Measurements from ENCODE around the gene MSMP. TPM values are rescaled to one million over a fixed set of nuclear protein-coding genes. Genes with fewer than 3 reads are reported as not detected.

MSMP gene
- total RNA-seq, 2 experiments from 2014 or later = 2.3 to 4.1 TPM

GRCh38 chr9:35705372-35705771 lies 48.7 kb downstream of the MSMP start:
- Histone ChIP-seq H3K4me2 (ENCODE audit: low read length) (no peak overlapping the region), H3K27ac (ENCODE audit: low read depth, low read length, poor library complexity, severe bottlenecking) (no peak overlapping the region), H3K79me2 (ENCODE audit: insufficient read depth, low read depth, low read length) (no peaks in the 10 kb centered on the region), H4K20me1 (ENCODE audit: insufficient read depth, low read length) (no peaks in the 10 kb centered on the region), H3K9me2 (ENCODE audit: insufficient read depth, low read length) (no peaks in the 10 kb centered on the region), H2AFZ (ENCODE audit: low read length) (no peak overlapping the region), H3K9me3 (ENCODE audit: low read length) (no peaks in the 10 kb centered on the region), H3K4me3 (ENCODE audit: low read depth, low read length, poor library complexity, severe bottlenecking) (no peak overlapping the region), H3K4me1 (ENCODE audit: insufficient read depth, low read length, poor library complexity, severe bottlenecking) (no peaks in the 10 kb centered on the region), H3K36me3 (ENCODE audit: insufficient read depth, low read length) (peaks cover 96% of the 10 kb centered on the region)
- TF ChIP-seq CTCF (conservative IDR thresholded peaks at IDR 0.05; ENCODE audit: low read length) (no peak), EZH2phosphoT487 (IDR thresholded peaks at IDR 0.05; ENCODE audit: borderline replicate concordance, low read depth, low read length) (no peak)
- intact Hi-C loops (cut with micrococcal nuclease; ENCODE audit: unreplicated experiment) = no loop called here
- CTCF ChIA-PET (ENCODE audit: unreplicated experiment) = interaction anchor here (0.9 kb wide), 1 partner anchor 9 kb away, joined by 3 read pairs; no protein-coding TSS in a partner anchor
- POLR2A ChIA-PET = no interaction called here
- no peak for DNase-seq (ENCODE audit: low spot score)
- no TSS peak for BruUV-seq (replicated peaks)

- Histone ChIP-seq H3K79me2 (ENCODE audit: insufficient read depth, low read depth, low read length) (no peaks in the 10 kb centered on the region), H3K4me1 (ENCODE audit: insufficient read depth, low read length, poor library complexity, severe bottlenecking) (no peaks in the 10 kb centered on the region), H3K9me2 (ENCODE audit: insufficient read depth, low read length) (no peaks in the 10 kb centered on the region), H2AFZ (ENCODE audit: low read length) (no peak overlapping the region), H3K27ac (ENCODE audit: low read depth, low read length, poor library complexity, severe bottlenecking) (no peak overlapping the region), H3K9me3 (ENCODE audit: low read length) (no peaks in the 10 kb centered on the region), H3K4me3 (ENCODE audit: low read depth, low read length, poor library complexity, severe bottlenecking) (no peak overlapping the region), H4K20me1 (ENCODE audit: insufficient read depth, low read length) (no peaks in the 10 kb centered on the region), H3K4me2 (ENCODE audit: low read length) (no peak overlapping the region), H3K36me3 (ENCODE audit: insufficient read depth, low read length) (peaks cover 98% of the 10 kb centered on the region)
- no peak for DNase-seq (ENCODE audit: low spot score)
- POLR2A ChIA-PET = no interaction called here
- BruUV-seq (replicated peaks) = TSS peak; percentile 42
- intact Hi-C loops (cut with micrococcal nuclease; ENCODE audit: unreplicated experiment) = no loop called here
- CTCF ChIA-PET (ENCODE audit: unreplicated experiment) = no interaction called here
- no peak for TF ChIP-seq EZH2phosphoT487 (IDR thresholded peaks at IDR 0.05; ENCODE audit: borderline replicate concordance, low read depth, low read length)
- TF ChIP-seq CTCF (conservative IDR thresholded peaks at IDR 0.05; ENCODE audit: low read length) = no peak
These were observed 50.0 kb downstream of the MSMP start for GRCh38 chr9:35703906-35704672.

Small RNA genes lying within 50 kb of the gene (microRNA-seq; reads per million reads assigned to microRNA genes)
- gene MIR6852 (ENCODE audit: borderline replicate concordance) = not detected
- gene MIR6853 (ENCODE audit: borderline replicate concordance) = not detected

Small RNA genes lying within 50 kb of the gene (small RNA-seq; reads per million reads assigned to genes)
- not detected for gene MIR6853

Other genes with a start within 250 kb of the MSMP start
- gene TESK1, start 149.0 kb downstream of the MSMP start, total RNA-seq (2014; rRNA removed; shearing (Covaris generic)) = 15.0 and 18.3 TPM in 2 replicates
- 36.9 and 42.2 TPM in 2 replicates for gene TESK1, start 149.0 kb downstream of the MSMP start, total RNA-seq (2022)
- gene CD72, start 135.9 kb downstream of the MSMP start, total RNA-seq (2014; rRNA removed; shearing (Covaris generic)) = 91.4 and 107 TPM in 2 replicates
- 63.0 and 67.6 TPM in 2 replicates for gene CD72, start 135.9 kb downstream of the MSMP start, total RNA-seq (2022)
- 176 and 210 TPM in 2 replicates for gene SIT1, start 103.3 kb downstream of the MSMP start, total RNA-seq (2014; rRNA removed; shearing (Covaris generic))
- 93.0 and 121 TPM in 2 replicates for gene SIT1, start 103.3 kb downstream of the MSMP start, total RNA-seq (2022)
- 21,739 and 26,575 TPM in 2 replicates for gene RMRP, start 96.3 kb downstream of the MSMP start, total RNA-seq (2014; rRNA removed; shearing (Covaris generic))
- gene RMRP, start 96.3 kb downstream of the MSMP start, total RNA-seq (2022) = 4,033 and 12,624 TPM in 2 replicates
- 16.5 and 20.3 TPM in 2 replicates for gene CCDC107, start 96.0 kb downstream of the MSMP start, total RNA-seq (2014; rRNA removed; shearing (Covaris generic))
- 10.0 and 11.4 TPM in 2 replicates for gene CCDC107, start 96.0 kb downstream of the MSMP start, total RNA-seq (2022)
- gene ARHGEF39, start 89.1 kb downstream of the MSMP start, total RNA-seq (2014; rRNA removed; shearing (Covaris generic)) = 22.7 and 30.8 TPM in 2 replicates
- gene ARHGEF39, start 89.1 kb downstream of the MSMP start, total RNA-seq (2022) = 48.1 and 53.6 TPM in 2 replicates
- gene CA9, start 80.3 kb downstream of the MSMP start, total RNA-seq (2014; rRNA removed; shearing (Covaris generic)) = 0.10 and 0.16 TPM in 2 replicates
- gene CA9, start 80.3 kb downstream of the MSMP start, total RNA-seq (2022) = not detected in 2 replicates
- 0.44 TPM in 1 of 2 replicates, not detected in the other for gene TPM2, start 64.4 kb downstream of the MSMP start, total RNA-seq (2014; rRNA removed; shearing (Covaris generic))
- 2.5 and 3.8 TPM in 2 replicates for gene TPM2, start 64.4 kb downstream of the MSMP start, total RNA-seq (2022)
- gene TLN1, start 22.1 kb downstream of the MSMP start, total RNA-seq (2014; rRNA removed; shearing (Covaris generic)) = 87.5 and 98.8 TPM in 2 replicates
- 169 and 177 TPM in 2 replicates for gene TLN1, start 22.1 kb downstream of the MSMP start, total RNA-seq (2022)
- 16.8 and 18.2 TPM in 2 replicates for gene CREB3, start 21.6 kb downstream of the MSMP start, total RNA-seq (2014; rRNA removed; shearing (Covaris generic))
- gene CREB3, start 21.6 kb downstream of the MSMP start, total RNA-seq (2022) = 21.9 and 23.0 TPM in 2 replicates
- gene GBA2, start 5.0 kb downstream of the MSMP start, total RNA-seq (2014; rRNA removed; shearing (Covaris generic)) = 66.0 and 75.4 TPM in 2 replicates
- 68.2 and 70.4 TPM in 2 replicates for gene GBA2, start 5.0 kb downstream of the MSMP start, total RNA-seq (2022)
- gene RGP1, start 5.0 kb downstream of the MSMP start, total RNA-seq (2014; rRNA removed; shearing (Covaris generic)) = 12.3 and 13.5 TPM in 2 replicates
- gene RGP1, start 5.0 kb downstream of the MSMP start, total RNA-seq (2022) = 27.1 and 31.3 TPM in 2 replicates
- 3.0 and 9.8 TPM in 2 replicates for gene NPR2, start 37.3 kb upstream of the MSMP start, total RNA-seq (2014; rRNA removed; shearing (Covaris generic))
- gene NPR2, start 37.3 kb upstream of the MSMP start, total RNA-seq (2022) = 3.5 and 4.7 TPM in 2 replicates
- gene SPAG8, start 58.0 kb upstream of the MSMP start, total RNA-seq (2014; rRNA removed; shearing (Covaris generic)) = 1.1 and 3.9 TPM in 2 replicates
- gene SPAG8, start 58.0 kb upstream of the MSMP start, total RNA-seq (2022) = 3.6 and 5.1 TPM in 2 replicates
- gene HINT2, start 60.8 kb upstream of the MSMP start, total RNA-seq (2014; rRNA removed; shearing (Covaris generic)) = 74.3 and 82.5 TPM in 2 replicates
- 83.1 and 84.5 TPM in 2 replicates for gene HINT2, start 60.8 kb upstream of the MSMP start, total RNA-seq (2022)
- not detected in 2 replicates for gene FAM221B, start 74.5 kb upstream of the MSMP start, total RNA-seq (2014; rRNA removed; shearing (Covaris generic))
- gene FAM221B, start 74.5 kb upstream of the MSMP start, total RNA-seq (2022) = not detected in 2 replicates
- 3.1 and 3.2 TPM in 2 replicates for gene TMEM8B, start 75.0 kb upstream of the MSMP start, total RNA-seq (2014; rRNA removed; shearing (Covaris generic))
- gene TMEM8B, start 75.0 kb upstream of the MSMP start, total RNA-seq (2022) = 15.7 and 19.1 TPM in 2 replicates
- gene OR13J1, start 116.1 kb upstream of the MSMP start, total RNA-seq (2014; rRNA removed; shearing (Covaris generic)) = not detected in 2 replicates
- not detected in 2 replicates for gene OR13J1, start 116.1 kb upstream of the MSMP start, total RNA-seq (2022)
- gene HRCT1, start 151.9 kb upstream of the MSMP start, total RNA-seq (2014; rRNA removed; shearing (Covaris generic)) = not detected in 2 replicates
- gene HRCT1, start 151.9 kb upstream of the MSMP start, total RNA-seq (2022) = not detected in 2 replicates
- not detected in 2 replicates for gene SPAAR, start 155.2 kb upstream of the MSMP start, total RNA-seq (2014; rRNA removed; shearing (Covaris generic))
- not detected in 2 replicates for gene SPAAR, start 155.2 kb upstream of the MSMP start, total RNA-seq (2022)
- not detected in 2 replicates for gene OR2S2, start 203.9 kb upstream of the MSMP start, total RNA-seq (2014; rRNA removed; shearing (Covaris generic))
- gene OR2S2, start 203.9 kb upstream of the MSMP start, total RNA-seq (2022) = not detected in 2 replicates